ENCODE measurements around the gene GRM1.

GRCh38 chr6:146277142-146277541 is 248.3 kb downstream of the GRM1 start:
- no peak for TF ChIP-seq CTCF (IDR thresholded peaks at IDR 0.05)
- no peak for TF ChIP-seq POLR2A (IDR thresholded peaks at IDR 0.05)
